ENCODE results near the gene SLAMF1.
"Not testable (repeated sequence)": the region's sequence is repeated elsewhere in the genome, so short reads cannot be mapped to it uniquely, and the experiment has no call there.

The SLAMF1 gene

DNA sequence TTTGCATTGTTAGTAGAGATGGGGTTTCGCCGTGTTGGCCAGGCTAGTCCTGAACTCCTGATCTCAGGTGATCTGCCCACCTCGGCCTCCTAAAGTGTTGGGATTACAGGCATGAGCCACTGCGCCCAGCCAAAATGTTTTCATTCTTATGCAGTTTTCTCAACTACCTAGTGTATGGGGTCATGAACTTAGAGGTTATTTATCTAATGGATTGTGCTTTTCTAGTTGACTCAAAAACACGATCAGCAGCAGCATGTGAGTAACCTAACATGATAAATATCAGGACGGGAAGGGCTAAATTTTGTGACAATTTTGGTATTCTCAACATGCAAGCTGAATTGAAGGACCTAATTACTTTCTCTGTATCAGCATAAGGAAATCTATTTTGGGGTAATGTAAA, 58.4 kb downstream of the SLAMF1 start:
- no peak for DNase-seq

DNA sequence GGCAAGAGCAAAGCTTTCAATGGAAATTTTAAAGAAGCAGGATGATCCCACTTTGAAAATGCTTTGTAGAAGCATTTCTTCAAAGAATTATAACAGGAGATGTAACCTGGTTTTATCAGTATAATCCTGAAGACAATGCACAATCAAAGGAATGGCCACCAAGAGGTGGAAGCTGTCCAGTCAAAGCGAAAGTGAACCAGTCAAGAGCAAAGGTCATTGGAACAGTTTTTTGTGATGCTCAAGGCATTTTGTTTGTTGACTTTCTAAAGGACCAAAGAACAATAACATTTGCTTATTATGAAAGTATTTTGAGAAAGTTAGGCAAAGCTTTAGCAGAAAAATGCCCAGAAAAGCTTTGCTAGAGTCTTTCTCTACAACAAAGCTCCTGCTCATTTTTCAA, 62.1 kb downstream of the SLAMF1 start:
- DNase-seq, result no peak

DNA sequence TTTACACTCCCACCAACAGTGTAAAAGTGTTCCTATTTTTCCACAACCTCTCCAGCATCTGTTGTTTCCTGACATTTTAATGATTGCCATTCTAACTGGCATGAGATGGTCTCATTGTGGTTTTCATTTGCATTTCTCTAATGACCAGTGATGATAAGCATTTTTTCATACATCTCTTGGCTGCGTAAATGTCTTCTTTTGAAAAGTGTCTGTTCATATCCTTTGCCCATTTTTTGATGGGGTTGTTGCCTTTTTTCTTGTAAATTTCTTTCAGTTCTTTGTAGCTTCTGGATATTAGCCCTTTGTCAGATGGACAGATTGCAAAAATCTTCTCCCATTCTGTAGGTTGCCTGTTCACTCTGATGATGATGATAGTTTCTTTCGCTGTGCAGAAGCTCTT, 63.9 kb downstream of the SLAMF1 start:
- DNase-seq, result not testable (repeated sequence)

DNA sequence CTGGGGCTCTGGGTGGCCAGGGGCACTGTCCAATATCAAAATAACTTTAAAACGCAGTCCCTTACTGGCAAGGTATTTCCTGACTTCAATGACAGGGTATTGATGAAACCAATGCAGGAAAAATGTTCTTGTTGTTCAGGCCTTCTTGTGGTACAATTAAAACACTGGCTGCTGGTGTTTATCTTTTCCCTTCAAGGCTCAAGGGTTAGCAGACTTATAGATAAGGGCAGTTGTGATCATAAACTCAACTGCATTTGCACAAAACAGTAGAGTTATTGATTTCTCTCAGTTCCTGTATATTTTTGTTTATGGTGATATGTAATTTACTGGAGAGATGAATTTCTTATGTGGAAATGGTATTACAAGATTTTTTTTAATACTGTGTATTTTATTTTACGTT, 64.9 kb downstream of the SLAMF1 start:
- no peak for DNase-seq

DNA sequence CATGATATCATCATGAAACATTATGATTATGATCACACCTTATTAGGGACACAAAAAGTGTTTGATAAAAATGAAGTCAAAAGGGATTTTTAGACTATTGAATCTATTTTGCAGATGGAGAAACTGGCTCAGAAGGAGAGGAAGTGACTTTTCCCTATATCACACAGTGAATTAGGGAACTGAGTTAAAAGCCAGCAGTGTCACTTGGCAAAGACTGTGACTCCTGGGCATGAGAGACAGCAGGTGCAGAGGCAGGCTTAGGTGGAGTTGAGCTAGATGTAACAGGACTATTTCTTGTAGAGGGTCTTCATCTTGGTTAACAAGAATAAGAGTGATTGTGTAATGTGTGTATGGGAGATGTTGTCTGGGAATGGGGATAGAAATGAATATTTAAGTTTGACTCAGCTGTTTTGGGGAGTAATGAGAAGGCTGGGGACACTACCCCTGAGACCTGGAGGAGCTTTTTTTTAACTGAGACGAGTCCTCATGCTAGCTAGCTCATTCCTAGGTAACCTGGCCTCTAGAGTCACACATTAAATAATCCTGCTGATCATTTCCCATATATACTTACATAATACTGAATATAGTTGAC, 66.5 kb downstream of the SLAMF1 start:
- no peak for DNase-seq

DNA sequence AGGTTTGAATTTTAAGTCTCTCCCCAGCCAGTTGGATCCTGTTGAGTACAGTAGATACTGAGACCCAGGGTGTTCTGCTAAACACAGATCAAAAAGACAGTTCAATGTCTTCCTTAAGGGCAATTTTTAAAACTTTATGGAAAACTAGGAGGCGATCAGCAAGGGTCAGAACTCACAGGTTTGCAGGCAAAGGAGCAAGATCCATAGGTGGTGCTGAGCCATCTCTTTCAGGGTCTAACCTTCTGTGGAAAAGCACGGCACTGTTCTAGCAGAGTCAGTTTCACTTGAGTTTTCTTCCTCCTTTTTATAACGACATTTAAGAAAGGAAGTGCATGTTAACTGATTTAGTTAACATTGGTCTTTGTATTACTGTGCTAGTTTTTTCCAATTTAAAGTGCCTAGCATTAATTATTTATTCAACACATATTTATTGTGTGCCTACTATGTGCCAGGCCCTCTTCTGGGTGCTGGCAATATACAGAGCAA, 67.6 kb downstream of the SLAMF1 start, which contains the start of gene CD84:
Gene CD84 (minus strand): TSS at position 281 of the 486 bp plus-strand sequence. CDS start 59 bp downstream, at position 222.
- DNase-seq, result no peak

DNA sequence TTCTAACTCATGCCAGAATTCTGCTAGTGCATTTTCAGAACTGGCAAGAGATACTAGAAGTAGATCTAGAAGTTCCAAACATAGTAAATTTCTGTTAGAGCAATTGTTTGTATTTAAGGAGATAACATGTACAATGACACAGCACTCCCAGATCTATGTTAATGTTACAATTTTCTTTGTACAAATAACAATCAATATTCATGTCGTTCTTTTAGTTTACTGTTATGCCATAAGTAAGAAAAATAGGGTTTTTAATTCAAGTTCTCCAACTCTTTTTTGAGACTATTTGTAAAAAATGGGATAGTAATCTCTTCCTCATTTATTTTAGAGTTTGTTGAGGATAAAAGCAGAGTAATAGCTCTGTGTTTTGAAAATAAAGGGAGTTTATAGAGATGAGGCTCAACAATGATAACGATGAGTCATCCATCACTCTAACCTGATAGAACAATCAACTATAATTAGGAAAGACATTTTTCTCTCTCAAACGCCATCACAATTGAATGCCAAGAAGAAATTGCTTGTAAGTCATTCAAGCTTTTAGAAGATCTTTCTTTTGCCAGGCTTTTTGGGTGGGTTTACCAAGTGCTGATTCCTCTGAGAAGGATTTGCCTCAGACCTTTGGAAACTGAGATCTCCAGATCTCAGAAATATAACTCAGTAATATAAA, 68.2 kb downstream of the SLAMF1 start:
- no peak for DNase-seq

DNA sequence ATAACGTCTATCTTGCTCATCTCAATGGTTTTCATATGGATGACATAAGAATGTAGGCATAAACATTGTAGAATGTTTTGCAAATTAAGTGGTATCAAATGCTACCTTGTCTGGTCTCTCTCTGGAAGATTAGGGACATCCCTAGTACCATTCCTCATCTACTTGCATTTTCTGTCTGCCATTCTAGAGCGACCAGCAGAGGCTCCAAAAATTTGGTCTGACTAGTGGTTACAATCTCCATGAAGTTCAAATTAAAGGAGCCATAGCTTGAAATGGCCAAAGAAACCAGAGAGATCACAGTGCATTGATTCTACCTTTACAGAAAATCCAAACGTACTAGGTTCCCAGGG, 68.7 kb downstream of the SLAMF1 start:
- no peak for DNase-seq

DNA sequence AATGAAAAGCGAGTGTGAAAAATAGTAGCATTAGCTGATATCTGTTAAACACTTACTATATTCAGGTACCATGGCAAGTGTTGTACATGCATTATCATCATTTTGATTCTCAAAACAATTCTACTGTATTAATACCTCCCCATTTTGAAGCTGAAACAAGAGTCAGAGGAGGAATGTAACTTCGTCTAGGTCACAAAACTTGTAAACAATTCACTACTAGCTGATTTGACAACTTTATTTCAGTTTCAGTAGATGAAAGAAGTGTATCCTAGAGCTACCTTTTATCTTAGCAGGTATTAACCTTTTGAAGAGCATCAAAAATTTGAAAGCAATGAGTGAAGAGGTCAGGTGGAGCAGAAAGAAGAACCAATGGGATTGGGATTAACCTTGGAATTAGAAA, 69.2 kb downstream of the SLAMF1 start:
- DNase-seq, result no peak

DNA sequence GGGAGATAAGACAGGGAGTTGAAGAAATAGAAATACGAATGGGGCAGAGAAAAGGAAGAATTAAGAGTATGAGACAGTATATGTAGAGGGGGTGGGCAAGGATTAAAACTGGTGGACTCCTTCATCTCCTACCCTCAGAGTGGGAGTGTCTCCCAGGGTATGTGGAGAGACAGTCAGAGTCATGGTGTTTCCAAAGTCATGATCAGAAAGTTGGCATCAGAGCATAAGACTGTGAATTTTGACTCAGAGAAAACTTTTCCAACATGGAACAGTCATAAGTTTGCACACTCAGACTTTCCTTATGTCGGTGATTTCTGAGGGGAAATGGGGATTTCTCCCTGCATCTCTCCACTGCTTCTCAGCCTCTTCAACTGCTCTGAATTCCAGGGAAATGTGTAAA, 70.0 kb downstream of the SLAMF1 start:
- no peak for DNase-seq

DNA sequence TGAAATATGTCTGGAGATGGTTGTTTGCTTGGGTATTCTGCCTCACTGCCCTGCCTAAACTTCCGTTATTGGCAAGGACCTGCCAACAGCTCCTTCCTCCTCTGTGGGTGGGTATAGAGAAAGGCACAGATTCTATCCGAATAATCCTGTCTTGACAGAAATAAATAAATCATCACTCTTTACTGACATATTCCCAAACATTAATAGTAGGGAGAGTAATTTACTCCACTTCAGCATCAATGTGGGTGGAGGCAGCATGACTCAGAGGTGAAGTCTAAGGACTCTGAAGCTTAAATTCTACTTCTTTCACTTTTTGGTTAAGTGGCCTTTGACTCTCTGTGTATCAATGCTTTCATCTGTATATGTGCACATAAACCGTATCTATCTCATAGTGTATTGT, 70.5 kb downstream of the SLAMF1 start:
- no peak for DNase-seq

DNA sequence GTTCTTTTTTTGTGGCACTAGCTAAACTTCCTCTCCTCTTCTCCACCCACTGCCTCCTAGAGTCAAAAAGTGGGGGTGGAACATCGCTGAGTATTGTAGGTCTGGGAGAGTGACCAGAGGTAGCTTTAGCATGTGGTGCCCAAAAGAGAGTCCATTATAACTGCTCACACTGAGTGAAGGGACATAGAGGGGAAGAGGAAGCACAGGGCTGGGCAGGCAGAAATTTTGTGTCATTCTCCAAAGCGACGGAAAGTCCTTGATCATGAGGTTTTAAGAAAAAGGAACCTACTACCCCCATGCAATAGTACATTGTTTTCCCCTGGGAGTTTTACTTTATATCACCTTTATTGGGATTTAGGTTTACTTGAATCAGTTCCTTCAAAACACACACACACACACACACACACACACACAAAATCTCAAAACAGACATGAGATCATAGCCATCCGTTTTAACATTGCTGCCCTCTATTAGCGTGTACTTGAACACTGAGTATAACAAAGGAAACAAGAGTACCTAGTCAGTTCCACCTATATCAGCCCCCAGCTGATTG, 71.7 kb downstream of the SLAMF1 start:
- DNase-seq, result no peak

DNA sequence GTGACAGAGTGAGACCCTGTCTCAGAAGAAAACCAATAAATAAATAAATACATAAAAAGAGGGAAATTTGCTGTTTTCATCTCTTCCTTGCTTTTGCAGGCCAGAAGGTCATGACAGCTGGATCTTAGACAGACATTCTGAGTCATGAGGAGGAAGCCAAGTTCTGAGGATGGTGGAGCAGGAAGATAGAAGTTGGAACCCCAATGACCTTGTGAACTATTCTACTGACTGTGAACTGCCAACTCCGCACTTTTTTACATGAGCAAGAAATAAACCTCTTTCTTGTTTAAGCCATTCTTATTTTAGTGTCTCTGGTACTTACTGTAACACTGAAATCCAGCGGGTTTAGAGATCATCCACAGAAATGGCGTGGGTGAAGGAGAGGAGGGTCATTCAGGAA, 76.0 kb downstream of the SLAMF1 start:
- DNase-seq, result no peak

DNA sequence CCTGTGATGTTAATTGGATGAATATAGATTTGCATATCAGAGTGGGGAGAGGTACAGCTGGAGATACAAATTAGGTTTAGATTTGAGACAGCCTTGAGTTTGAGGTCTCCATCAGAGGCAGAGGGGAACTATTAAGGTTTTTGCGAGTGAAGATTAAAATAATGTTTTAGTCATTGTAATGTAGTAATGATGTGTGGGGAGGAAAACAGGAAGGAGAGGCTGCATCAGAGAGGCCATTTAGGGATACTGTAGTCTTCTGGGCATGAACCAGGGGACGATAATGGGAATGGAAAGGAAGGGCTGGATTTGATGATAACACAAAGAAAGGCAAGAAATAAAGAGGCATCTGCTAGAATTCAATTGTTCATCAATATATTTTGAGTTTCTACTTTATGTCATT, 77.0 kb downstream of the SLAMF1 start:
- DNase-seq, result no peak

DNA sequence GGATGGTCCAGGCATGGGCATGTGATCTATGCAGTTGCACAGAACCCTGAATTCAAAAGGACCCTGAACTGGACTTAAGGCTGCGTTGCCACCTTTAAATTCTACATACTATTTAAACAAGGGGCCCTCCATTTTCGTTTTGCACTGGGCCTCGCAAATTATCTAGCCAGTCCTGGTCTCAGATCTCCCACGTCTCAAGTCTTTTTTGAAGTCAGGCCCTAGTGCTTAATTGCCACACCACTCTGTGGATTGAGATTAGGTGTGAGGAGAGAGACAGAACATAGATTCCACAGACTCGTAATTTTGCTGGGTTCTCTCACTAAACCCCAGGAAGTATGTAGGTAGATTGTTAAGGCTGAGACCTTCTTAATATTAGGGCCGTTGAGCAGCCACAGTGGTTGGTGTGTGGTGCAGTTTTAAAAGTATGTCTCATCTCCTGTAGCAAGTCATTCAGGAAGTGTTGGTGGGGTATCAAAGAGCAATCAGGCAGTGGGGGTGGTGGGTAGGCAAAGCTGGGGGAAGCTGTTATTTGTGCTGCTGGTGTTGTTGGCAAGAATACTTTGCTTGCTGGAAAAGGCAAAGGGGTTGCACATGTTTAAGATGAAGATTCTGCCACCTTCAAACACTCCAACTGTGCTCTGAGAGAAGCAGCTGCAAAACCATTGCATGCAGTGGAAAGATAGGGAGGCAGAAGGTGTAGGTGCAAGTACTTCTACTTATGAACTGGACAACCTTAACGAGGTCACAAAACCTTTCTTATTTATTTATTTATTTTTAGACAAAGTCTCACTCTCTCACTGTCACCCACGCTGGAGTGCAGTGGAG, 78.8 kb downstream of the SLAMF1 start:
- DNase-seq, result no peak

DNA sequence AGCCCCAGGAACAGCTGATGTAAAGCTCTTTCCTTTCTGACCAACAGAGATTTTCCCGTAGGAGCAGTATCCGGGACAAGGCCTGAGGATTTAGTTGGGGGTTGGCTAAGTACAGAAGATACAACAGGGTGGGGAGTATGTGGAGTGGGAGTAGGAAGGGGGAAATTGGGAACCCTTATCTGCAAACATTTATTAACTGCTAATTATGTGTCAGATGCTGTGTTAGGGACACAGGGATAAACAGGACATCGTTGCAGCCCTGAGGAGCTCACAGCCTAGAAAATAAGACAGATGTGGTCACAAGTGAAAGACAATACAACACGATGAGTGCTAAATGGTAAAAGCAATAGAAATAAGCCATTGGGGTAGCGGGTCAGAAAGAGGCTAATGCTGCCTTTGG, 79.5 kb downstream of the SLAMF1 start:
- no peak for DNase-seq

DNA sequence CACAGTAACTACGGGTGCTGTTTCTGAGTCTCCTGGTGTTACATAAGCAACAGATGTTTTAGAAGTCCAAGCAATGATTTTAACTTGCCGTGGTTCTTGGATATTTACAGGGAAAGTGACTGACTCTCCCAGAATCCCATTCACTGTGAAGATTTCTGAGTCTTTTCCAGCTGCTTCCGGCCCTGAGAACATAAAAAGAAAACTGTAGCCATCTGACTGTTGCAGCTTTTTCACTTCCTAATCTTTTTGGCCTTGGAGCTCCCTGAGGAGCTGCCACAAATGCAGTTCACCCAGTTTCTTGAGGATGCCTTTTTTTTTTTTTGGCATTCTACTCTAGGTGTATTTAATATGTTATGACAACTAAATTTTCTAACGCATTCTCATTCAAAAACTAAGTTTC, 81.3 kb downstream of the SLAMF1 start:
- no peak for DNase-seq

DNA sequence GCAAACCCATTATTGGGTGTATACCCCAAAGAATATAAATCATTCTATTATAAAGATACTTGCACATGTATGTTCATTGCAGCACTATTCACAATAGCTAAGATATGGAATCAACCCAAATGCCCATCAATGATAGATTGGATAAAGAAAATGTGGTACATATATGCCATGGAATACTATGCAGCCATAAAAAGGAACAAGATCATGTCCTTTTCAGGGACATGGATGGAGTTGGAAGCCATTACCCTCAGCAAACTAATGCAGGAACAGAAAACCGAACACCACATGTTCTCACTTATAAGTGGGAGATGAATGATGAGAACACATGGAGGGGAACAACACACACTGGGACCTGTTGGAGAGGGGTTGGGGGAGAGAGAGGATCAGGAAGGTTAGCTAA, 83.6 kb downstream of the SLAMF1 start:
- not testable (repeated sequence) for DNase-seq

DNA sequence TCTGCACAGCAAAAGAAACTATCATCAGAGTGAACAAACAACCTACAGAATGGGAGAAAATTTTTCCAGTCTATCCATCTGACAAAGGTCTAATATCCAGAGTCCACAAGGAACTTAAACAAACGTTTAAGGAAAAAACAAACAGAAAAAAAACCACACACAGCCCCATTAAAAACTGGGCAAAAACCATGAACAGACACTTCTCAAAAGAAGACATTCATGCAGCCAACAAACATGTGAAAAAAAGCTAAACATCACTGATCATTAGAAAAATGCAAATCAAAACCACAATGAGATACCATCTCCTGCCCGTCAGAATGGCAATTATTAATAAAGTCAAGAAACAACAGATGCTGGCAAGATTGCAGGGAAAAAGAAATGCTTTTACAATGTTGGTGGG, 84.1 kb downstream of the SLAMF1 start:
- DNase-seq, result not testable (repeated sequence)

DNA sequence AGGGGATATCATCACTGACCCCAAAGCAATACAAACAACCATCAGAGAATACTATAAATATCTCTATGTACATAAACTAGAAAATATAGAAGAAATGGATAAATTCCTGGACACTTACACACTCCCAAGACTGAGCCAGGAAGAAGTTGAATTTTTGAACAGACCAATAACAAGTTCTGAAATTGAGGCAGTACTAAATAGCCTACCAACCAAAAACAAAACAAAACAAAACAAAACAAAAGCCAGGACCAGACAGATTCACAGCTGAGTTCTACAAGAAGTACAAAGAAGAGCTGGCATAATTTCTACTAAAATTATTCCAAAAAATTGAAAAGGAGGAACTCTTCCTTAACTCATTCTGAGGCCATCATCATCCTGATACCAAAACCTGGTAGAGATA, 86.0 kb downstream of the SLAMF1 start:
- DNase-seq, result no peak

DNA sequence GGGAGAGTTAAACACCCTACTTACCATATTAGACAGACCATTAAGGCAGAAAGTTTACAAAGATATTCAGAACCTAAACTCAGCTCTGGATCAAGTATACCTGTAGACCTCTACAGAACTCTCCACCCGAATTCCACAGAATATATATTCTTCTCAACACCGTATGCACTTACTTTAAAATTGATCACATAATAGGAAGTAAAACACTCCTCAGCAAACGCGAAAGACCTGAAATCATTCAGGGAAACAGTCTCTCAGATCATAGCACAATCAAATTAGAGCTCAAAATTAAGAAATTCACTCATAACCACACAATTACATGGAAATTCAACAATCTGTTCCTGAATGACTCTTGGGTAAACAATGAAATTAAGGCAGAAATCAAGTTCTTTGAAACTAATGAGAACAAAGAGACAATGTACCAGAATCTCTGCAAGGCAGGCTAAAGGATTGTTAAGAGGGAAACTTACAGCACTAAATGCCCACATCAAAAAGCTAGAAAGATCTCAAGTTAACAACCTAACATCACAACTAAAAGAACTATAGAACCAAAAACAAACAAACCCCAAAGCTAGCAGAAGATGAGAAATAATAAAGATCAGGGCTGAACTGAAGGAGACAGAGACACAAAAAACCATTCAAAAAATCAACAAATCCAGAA, 86.7 kb downstream of the SLAMF1 start:
- no peak for DNase-seq

DNA sequence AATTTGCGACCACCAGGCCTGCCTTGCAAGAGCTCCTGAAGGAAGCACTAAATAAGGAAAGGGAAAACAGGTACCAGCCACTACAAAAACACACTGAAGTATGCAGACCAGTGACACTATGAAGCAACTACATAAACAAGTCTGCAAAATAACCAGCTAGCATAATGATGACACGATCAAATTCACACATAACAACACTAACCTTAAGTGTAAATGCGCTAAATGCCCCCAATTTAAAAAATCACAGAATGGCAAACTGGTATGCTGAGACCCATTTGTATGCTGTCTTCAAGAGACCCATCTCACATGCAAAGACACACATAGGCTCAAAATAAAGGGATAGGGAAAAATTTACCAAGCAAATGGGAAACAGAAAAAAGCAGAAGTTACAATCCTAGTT, 87.4 kb downstream of the SLAMF1 start:
- not testable (repeated sequence) for DNase-seq

All from NCI-H2171 (cell line).